Stimulated activated CD8-positive, alpha-beta memory T cell treated with anti-CD3 and anti-CD28 coated beads, Interleukin-15, amount 100 ng/mL, for 4 hours (primary cell): ENCODE measurements around the gene OAS1.
"Not testable (repeated sequence)": the region's sequence is repeated elsewhere in the genome, so short reads cannot be mapped to it uniquely, and the experiment has no call there.

Source experiments
- DNase-seq, 2 donors: peaks; one replicate each; pipeline ENCODE4 v3.0.0-alpha.2; 2020; ENCODE audit warnings: low read depth in 2 of 2

OAS1 gene

GRCh38 chr12:112937741-112938719 is 31.3 kb downstream of the OAS1 start, which contains the start of gene OAS3:
OAS3 (plus strand) TSS chr12:112938474; CDS start chr12:112938531, 57 bp downstream.
- DNase-seq = peak; percentile 47 to 56

- no peak for DNase-seq
Observed at GRCh38 chr12:112938751-112939150, 32.0 kb downstream of the OAS1 start.

DNA sequence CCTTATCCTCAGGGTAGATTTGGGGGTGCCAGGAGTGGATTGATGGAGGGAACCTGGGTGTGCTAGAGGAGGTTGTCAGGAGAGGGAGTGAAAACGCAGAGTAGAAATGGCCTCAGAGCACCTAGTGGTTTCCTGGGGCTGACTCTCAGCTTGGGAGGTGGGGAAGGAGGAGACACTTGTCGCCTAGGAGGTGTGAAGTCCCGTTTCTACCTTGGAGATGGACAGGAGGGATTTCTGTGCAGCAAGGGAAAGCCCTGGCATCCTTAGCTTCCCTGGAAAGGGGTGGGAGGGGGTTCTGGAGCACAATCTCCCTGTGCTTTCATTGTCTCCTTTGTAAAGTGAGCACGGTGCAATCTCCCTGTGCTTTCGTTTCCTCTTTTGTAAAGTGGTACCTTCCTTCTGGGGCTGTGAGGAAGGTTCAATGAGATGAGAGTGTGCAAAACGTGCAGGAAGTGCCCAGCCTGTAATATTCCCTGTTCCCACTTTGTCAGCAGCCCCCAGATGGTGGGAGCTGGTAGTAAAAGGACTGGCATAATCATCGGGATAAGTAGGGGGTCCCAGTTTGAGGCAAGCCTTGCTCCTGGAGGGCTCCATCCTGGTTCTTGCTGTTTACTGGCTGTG is 33.1 kb downstream of the OAS1 start:
- no peak for DNase-seq

DNA sequence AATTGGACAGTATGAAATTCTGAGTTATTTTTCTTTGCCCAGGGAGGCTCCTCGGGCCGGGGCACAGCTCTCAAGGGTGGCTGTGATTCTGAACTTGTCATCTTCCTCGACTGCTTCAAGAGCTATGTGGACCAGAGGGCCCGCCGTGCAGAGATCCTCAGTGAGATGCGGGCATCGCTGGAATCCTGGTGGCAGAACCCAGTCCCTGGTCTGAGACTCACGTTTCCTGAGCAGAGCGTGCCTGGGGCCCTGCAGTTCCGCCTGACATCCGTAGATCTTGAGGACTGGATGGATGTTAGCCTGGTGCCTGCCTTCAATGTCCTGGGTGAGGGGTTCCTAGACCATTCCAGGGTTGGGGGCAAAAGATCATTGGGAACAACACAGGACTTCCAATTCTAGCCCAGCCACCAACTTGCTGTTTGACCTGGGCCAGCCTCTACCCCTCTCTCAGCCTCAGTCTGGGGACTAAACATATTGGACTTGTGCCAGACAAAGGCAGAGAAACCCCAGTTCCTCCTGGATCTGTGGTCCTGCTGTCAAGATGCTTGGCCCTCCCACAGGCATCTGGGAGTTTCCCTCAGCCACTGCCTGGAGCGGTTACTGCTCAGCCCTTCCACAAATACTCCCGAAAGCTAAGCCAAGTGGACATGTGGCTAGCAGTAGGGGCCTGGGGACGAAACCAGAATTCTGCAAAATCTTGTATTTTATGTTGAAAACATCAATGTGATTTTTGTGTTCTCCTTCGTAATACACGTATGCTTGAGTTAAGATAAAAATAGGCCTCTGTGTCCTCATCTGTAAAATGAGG is 35.0 kb downstream of the OAS1 start:
- DNase-seq = no peak

GRCh38 chr12:112942572-112942971 is 35.8 kb downstream of the OAS1 start:
- DNase-seq = no peak

- no peak for DNase-seq
Observed at GRCh38 chr12:112944024-112944690, 37.4 kb downstream of the OAS1 start.

DNA sequence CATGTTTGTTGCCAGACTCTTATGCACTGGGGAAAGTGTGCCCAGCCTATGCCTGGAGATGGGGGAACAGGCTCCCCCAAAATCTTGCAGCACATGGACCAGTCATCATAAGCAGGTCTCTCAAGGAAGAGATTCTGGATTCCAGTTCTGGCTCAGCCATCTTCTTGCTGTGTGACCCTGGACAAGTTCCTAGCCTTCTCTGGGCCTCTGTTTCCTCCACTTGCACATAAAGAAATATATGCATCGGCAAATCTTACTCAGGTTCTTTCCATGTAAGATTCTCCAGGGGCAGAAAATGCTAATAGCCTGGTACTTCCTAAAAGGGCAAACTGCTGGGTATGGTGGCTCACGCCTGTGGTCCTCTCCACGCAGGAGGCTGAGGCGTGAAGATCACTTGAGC is 38.8 kb downstream of the OAS1 start:
- no peak for DNase-seq

- DNase-seq = no peak
Observed at GRCh38 chr12:112946236-112947000, 39.7 kb downstream of the OAS1 start.

- no peak for DNase-seq
Observed at GRCh38 chr12:112947314-112947713, 40.6 kb downstream of the OAS1 start.

- no peak for DNase-seq
Observed at GRCh38 chr12:112947761-112948160, 41.0 kb downstream of the OAS1 start.

DNA sequence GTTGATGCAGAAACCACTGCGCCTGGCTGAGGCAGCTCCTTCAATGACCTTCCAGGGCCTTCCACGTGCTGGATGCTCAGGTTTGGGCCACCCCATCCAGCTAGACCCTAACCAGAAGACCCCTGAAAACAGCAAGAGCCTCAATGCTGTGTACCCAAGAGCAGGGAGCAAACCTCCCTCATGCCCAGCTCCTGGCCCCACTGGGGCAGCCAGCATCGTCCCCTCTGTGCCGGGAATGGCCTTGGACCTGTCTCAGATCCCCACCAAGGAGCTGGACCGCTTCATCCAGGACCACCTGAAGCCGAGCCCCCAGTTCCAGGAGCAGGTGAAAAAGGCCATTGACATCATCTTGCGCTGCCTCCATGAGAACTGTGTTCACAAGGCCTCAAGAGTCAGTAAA is 42.0 kb downstream of the OAS1 start:
- DNase-seq = no peak

- no peak for DNase-seq
Observed at GRCh38 chr12:112950701-112951100, 43.9 kb downstream of the OAS1 start.

DNA sequence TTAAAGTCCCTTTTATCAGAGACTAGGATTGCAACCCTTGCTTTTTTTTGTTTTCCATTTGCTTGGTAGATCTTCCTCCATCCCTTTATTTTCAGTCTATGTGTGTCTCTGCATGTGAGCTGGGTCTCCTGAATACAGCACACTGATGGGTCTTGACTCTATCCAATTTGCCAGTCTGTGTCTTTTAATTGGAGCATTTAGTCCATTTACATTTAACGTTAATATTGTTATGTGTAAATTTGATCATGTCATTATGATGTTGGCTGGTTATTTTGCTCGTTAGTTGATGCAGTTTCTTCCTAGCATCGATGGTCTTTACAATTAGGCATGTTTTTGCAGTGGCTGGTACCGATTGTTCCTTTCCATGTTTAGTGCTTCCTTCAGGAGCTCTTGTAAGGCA is 50.4 kb downstream of the OAS1 start:
- not testable (repeated sequence) for DNase-seq

DNA sequence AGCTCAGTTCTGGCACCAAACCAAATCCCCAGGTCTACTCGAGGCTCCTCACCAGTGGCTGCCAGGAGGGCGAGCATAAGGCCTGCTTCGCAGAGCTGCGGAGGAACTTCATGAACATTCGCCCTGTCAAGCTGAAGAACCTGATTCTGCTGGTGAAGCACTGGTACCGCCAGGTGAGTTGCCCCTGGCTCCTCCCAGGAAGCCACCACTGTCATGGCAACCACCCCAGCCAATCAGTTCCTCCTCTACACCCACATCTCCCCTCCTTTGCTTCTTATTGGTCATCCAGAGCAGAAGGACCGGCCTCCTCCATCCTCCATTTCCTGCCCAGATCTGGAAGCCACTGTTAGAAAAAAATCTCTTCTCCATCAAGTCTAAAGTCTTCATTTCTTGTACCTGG is 54.3 kb downstream of the OAS1 start:
- DNase-seq = no peak

- no peak for DNase-seq
Observed at GRCh38 chr12:112961536-112961935, 54.8 kb downstream of the OAS1 start.

- DNase-seq = no peak
Observed at GRCh38 chr12:112962561-112962960, 55.8 kb downstream of the OAS1 start.

GRCh38 chr12:112963227-112963861 is 56.6 kb downstream of the OAS1 start:
- DNase-seq = no peak

- no peak for DNase-seq
Observed at GRCh38 chr12:112964067-112964670, 57.4 kb downstream of the OAS1 start.

GRCh38 chr12:112964915-112965314 is 58.2 kb downstream of the OAS1 start:
- no peak for DNase-seq

- DNase-seq = no peak
Observed at GRCh38 chr12:112965643-112966042, 58.9 kb downstream of the OAS1 start.
